HCT116 (cell line): Measurements from ENCODE around the gene PPIL6. TPM values are rescaled to one million over a fixed set of nuclear protein-coding genes. Genes with fewer than 3 reads are reported as not detected.

Experiments
- ATAC-seq: fragments of 200-7000 bp; cut with Tn5 transposase; 2 replicates; pipeline ENCODE4 v1.9.1; 2020; ENCODE audit warnings: mild to moderate bottlenecking, moderate library complexity
- BruUV-seq: library from RNA; stranded (reverse); fragments of 400-500 nt; replicated peaks from 2 replicates; lab custom pipeline; 2021; lab: Mats Ljungman, UMichigan
- CTCF ChIA-PET: fragments of 300-600 bp; sonication (Branson Sonifier 250); formaldehyde crosslinking; loops from one replicate; lab custom pipeline; 2021; ENCODE audit warnings: antibody characterized with exemption; lab: Charles Lee
- POLR2A ChIA-PET: fragments of 300-600, 350-600 bp; sonication (Branson Sonifier 250); formaldehyde crosslinking; loops from one replicate; lab custom pipeline; 2021; ENCODE audit warnings: antibody characterized with exemption; lab: Charles Lee
- RAD21 ChIA-PET, 2 experiments: fragments of 300-600 bp; sonication (Branson Sonifier 250); formaldehyde crosslinking; loops; one replicate each; lab custom pipeline; 2023; ENCODE audit warnings: low total read pairs in 2 of 2; ENCODE audit not compliant: uncharacterized antibody in 2 of 2, unreplicated experiment in 2 of 2, low non-redundant PET in 1 of 2; lab: Charles Lee
- DNase-seq: peaks from one replicate; pipeline ENCODE4 v3.0.0-alpha.2; 2010; ENCODE audit warnings: low read depth, low spot score
- H2AFZ ChIP-seq: fragments of 200-600 bp; shearing (Covaris generic), sonication (generic); 2 replicates; pipeline ENCODE4 v1.6.1; 2017; ENCODE audit warnings: low read depth, mixed run types, mixed read lengths, antibody characterized with exemption, low read length; ENCODE audit not compliant: poor library complexity, severe bottlenecking
- H3K27ac ChIP-seq: 2 replicates; pipeline ENCODE4 v1.5.1; 2012; ENCODE audit warnings: low read depth, low read length
- H3K27me3 ChIP-seq: fragments of 200-600 bp; sonication (generic); 2 replicates; pipeline ENCODE4 v1.6.1; 2016; ENCODE audit warnings: mixed run types, low read length, mixed read lengths; ENCODE audit not compliant: insufficient read depth
- H3K36me3 ChIP-seq, 2 experiments: fragments of 200-500 bp in 1 of 2; fragments of 200-600 bp in 1 of 2; sonication (Bioruptor generic) in 1 of 2; sonication (generic) in 1 of 2; 2 replicates each; pipeline versions ENCODE4 v1.5.1 to v1.6.1; 2014 to 2016; ENCODE audit warnings: low read length in 2 of 2, inconsistent platforms in 1 of 2, mixed read lengths in 1 of 2, mixed run types in 1 of 2; ENCODE audit not compliant: insufficient read depth in 2 of 2, control insufficient read depth in 1 of 2
- H3K4me1 ChIP-seq, 2 experiments: fragments of 200-600 bp in 1 of 2; sonication (generic) in 1 of 2; 2 replicates each; pipeline versions ENCODE4 v1.5.1 to v1.6.1; 2012 to 2017; ENCODE audit warnings: low read length in 2 of 2, inconsistent platforms in 1 of 2, mild to moderate bottlenecking in 1 of 2, mixed read lengths in 1 of 2, mixed run types in 1 of 2, moderate library complexity in 1 of 2; ENCODE audit not compliant: insufficient read depth in 2 of 2, control insufficient read depth in 1 of 2
- H3K4me2 ChIP-seq: fragments of 200-600 bp; sonication (generic); 2 replicates; pipeline ENCODE4 v1.6.1; 2017; ENCODE audit warnings: mixed run types, low read length, mixed read lengths
- H3K4me3 ChIP-seq, 2 experiments: fragments of 200-600 bp in 1 of 2; sonication (generic) in 1 of 2; replicated peaks in 1 of 2; 2 replicates each; pipeline ENCODE4 v1.5.1; 2011 to 2016; ENCODE audit warnings: low read length in 2 of 2, control low read depth in 1 of 2, low read depth in 1 of 2, mild to moderate bottlenecking in 1 of 2, mixed read lengths in 1 of 2, mixed run types in 1 of 2
- H3K79me2 ChIP-seq: fragments of 200-600 bp; sonication (generic); 2 replicates; pipeline ENCODE4 v1.6.1; 2017; ENCODE audit warnings: mild to moderate bottlenecking, mixed run types, low read length, moderate library complexity, mixed read lengths; ENCODE audit not compliant: insufficient read depth
- H3K9ac ChIP-seq: fragments of 200-600 bp; sonication (generic); 2 replicates; pipeline ENCODE4 v1.6.1; 2016; ENCODE audit warnings: low read length, mixed read lengths
- H3K9me2 ChIP-seq: fragments of 200-600 bp; sonication (generic), shearing (Covaris generic); 2 replicates; pipeline ENCODE4 v1.6.1; 2017; ENCODE audit warnings: mixed run types, mild to moderate bottlenecking, moderate library complexity; ENCODE audit not compliant: insufficient read depth
- H3K9me3 ChIP-seq, 2 experiments: fragments of 200-500 bp in 1 of 2; fragments of 200-600 bp in 1 of 2; sonication (Bioruptor generic) in 1 of 2; sonication (generic) in 1 of 2; 2 replicates each; pipeline ENCODE4 v1.6.1; 2014 to 2017; ENCODE audit warnings: low read length in 2 of 2, mixed read lengths in 2 of 2, inconsistent platforms in 1 of 2, low read depth in 1 of 2, mild to moderate bottlenecking in 1 of 2, mixed run types in 1 of 2, moderate library complexity in 1 of 2; ENCODE audit not compliant: control insufficient read depth in 1 of 2, insufficient read depth in 1 of 2
- H4K20me1 ChIP-seq: fragments of 200-600 bp; sonication (generic), shearing (Covaris generic); 2 replicates; pipeline ENCODE4 v1.6.1; 2017; ENCODE audit warnings: mixed run types, mild to moderate bottlenecking, moderate library complexity; ENCODE audit not compliant: insufficient read depth
- CBX3 ChIP-seq: IDR thresholded peaks from 2 replicates; pipeline ENCODE4 v1.6.1; 2012; ENCODE audit warnings: low read depth
- EGR1 ChIP-seq: IDR thresholded peaks from 2 replicates; pipeline ENCODE4 v1.6.1; 2012; ENCODE audit warnings: low read depth
- EZH2phosphoT487 ChIP-seq: fragments of 200-600 bp; IDR thresholded peaks from 2 replicates; pipeline ENCODE4 v1.6.1; 2018; ENCODE audit warnings: antibody characterized with exemption, borderline replicate concordance
- FOSL1 ChIP-seq: IDR thresholded peaks from 2 replicates; pipeline ENCODE4 v1.6.1; 2012; ENCODE audit warnings: low read depth
- JUND ChIP-seq: IDR thresholded peaks from 2 replicates; pipeline ENCODE4 v1.6.1; 2012
- POLR2A ChIP-seq: IDR thresholded peaks from 2 replicates; pipeline ENCODE4 v1.7.0; 2011; ENCODE audit warnings: borderline replicate concordance; ENCODE audit not compliant: insufficient read depth, insufficient read length; ENCODE audit errors: extremely low read depth
- POLR2AphosphoS5 ChIP-seq: IDR thresholded peaks from 2 replicates; pipeline ENCODE4 v1.6.1; 2011; ENCODE audit warnings: mild to moderate bottlenecking, low read depth, low read length, moderate library complexity
- SP1 ChIP-seq: IDR thresholded peaks from 2 replicates; pipeline ENCODE4 v1.6.1; 2012; ENCODE audit warnings: low read depth
- SRF ChIP-seq: IDR thresholded peaks from 2 replicates; pipeline ENCODE4 v1.6.1; 2012; ENCODE audit warnings: low read depth
- TCF7L2 ChIP-seq: IDR thresholded peaks from 2 replicates; pipeline ENCODE4 v1.7.0; 2011; ENCODE audit warnings: borderline replicate concordance, inconsistent platforms; ENCODE audit not compliant: insufficient read depth, insufficient read length; ENCODE audit errors: extremely low read depth
- YY1 ChIP-seq: IDR thresholded peaks from 2 replicates; pipeline ENCODE4 v1.6.1; 2011; ENCODE audit warnings: low read length, low read depth, moderate library complexity, mild to moderate bottlenecking; ENCODE audit not compliant: insufficient replicate concordance; ENCODE audit errors: extremely low read depth
- intact Hi-C: fragments of 100-400 bp; cut with micrococcal nuclease; formaldehyde crosslinking; loops from 2 replicates; pipeline ENCODE4 v1.10.0; 2022
- total RNA-seq: library from RNA; stranded (reverse); gene quantifications from one replicate; pipeline ENCODE4 v1.2.1, GENCODE V29; 2021; ENCODE audit not compliant: unreplicated experiment
- TF ChIP-seq, protein P1 (sequence below): IDR thresholded peaks from 2 replicates; pipeline ENCODE4 v1.6.1; 2012
- TF ChIP-seq, protein P2 (sequence below): IDR thresholded peaks from 2 replicates; pipeline ENCODE4 v1.6.1; 2012
- TF ChIP-seq, protein P3 (sequence below): IDR thresholded peaks from 2 replicates; pipeline ENCODE4 v1.6.1; 2012; ENCODE audit warnings: low read depth

The PPIL6 gene
- total RNA-seq, 1 experiment from 2014 or later = 3.3 TPM

DNA sequence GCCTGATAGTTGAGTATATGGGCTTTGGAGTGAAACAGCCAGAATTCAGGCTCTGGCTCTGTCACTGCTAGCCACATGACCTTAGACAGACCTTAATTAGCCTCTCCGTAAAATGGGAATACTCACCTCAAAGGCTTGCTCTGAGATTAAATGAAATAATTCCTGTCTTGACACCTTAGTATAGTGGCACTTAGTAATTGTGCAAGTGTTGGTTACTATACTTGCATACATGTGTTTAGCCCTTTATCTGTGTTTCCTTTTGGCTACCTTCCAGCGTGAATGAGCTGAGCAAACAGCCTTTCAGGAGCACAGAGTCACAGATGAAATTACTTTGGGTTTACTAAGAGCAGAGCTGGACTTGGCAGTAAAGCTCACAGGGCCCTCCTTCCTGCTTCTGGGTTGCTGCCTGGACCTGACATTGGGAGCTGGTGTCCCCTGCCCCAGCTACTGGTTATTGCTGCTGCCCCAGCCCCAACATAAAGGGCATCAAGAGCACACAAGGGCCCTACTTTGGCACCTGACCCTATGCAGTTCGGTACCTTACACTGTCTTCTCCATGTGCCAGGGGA lies 90.9 kb downstream of the PPIL6 start:
- no peak for ATAC-seq
- Histone ChIP-seq H3K36me3 (no peaks in the 10 kb centered on the region), H3K4me1 (peaks cover 2 to 7% of the 10 kb centered on the region in 2 experiments; a peak in 2 of 4 replicates), H3K79me2 (no peaks in the 10 kb centered on the region), H3K9me3 (no peaks in the 10 kb centered on the region), H3K9ac (no peak overlapping the region), H3K9me2 (no peaks in the 10 kb centered on the region), H2AFZ (no peak overlapping the region), H4K20me1 (no peaks in the 10 kb centered on the region), H3K4me2 (no peak overlapping the region)
- DNase-seq = no peak
- BruUV-seq = no TSS peak
- POLR2A ChIA-PET = interaction anchor here (0.7 kb wide), 1 partner anchor 153 kb away, joined by 3 read pairs; no protein-coding TSS in a partner anchor
- TF ChIP-seq, protein P1, sequence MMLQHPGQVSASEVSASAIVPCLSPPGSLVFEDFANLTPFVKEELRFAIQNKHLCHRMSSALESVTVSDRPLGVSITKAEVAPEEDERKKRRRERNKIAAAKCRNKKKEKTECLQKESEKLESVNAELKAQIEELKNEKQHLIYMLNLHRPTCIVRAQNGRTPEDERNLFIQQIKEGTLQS = no peak
- TF ChIP-seq, protein P2, sequence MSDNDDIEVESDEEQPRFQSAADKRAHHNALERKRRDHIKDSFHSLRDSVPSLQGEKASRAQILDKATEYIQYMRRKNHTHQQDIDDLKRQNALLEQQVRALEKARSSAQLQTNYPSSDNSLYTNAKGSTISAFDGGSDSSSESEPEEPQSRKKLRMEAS = no peak
- no peak for TF ChIP-seq YY1
- no peak for TF ChIP-seq TCF7L2
- TF ChIP-seq POLR2AphosphoS5 = no peak
- TF ChIP-seq EZH2phosphoT487 = no peak
- TF ChIP-seq, all 23 proteins: peak for 0
- intact Hi-C loops = no loop called here
- RAD21 ChIA-PET = no interaction called here
- CTCF ChIA-PET = no interaction called here
- H3K27ac ChIP-seq = no peak overlapping the region
- H3K27me3 ChIP-seq = no peaks in the 10 kb centered on the region
- no peak overlapping the region for H3K4me3 ChIP-seq

DNA sequence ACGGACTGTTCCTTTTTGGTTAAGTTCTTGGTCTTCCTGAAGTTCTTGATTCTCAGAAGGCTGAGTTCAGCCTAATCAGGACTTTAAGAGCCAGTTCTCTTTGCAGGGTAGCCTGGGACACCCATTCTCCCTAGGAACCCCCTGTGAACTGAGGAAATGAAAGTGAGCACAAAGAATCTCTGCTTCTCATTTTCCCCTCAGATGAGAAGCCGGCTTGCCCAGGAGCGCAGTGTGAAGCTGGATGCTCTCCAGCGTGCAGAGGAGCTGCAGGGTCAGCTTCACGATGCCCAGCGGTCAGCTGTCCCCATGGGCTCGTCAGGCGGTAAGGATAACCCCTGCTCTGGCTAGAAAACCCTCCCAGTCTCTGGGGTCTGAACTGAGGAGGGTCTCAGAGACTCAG lies 92.2 kb downstream of the PPIL6 start:
- TF ChIP-seq POLR2A = no peak
- TF ChIP-seq TCF7L2 = no peak
- no peak for TF ChIP-seq CBX3
- no peak for TF ChIP-seq POLR2AphosphoS5
- TF ChIP-seq, protein P3, sequence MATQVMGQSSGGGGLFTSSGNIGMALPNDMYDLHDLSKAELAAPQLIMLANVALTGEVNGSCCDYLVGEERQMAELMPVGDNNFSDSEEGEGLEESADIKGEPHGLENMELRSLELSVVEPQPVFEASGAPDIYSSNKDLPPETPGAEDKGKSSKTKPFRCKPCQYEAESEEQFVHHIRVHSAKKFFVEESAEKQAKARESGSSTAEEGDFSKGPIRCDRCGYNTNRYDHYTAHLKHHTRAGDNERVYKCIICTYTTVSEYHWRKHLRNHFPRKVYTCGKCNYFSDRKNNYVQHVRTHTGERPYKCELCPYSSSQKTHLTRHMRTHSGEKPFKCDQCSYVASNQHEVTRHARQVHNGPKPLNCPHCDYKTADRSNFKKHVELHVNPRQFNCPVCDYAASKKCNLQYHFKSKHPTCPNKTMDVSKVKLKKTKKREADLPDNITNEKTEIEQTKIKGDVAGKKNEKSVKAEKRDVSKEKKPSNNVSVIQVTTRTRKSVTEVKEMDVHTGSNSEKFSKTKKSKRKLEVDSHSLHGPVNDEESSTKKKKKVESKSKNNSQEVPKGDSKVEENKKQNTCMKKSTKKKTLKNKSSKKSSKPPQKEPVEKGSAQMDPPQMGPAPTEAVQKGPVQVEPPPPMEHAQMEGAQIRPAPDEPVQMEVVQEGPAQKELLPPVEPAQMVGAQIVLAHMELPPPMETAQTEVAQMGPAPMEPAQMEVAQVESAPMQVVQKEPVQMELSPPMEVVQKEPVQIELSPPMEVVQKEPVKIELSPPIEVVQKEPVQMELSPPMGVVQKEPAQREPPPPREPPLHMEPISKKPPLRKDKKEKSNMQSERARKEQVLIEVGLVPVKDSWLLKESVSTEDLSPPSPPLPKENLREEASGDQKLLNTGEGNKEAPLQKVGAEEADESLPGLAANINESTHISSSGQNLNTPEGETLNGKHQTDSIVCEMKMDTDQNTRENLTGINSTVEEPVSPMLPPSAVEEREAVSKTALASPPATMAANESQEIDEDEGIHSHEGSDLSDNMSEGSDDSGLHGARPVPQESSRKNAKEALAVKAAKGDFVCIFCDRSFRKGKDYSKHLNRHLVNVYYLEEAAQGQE = no peak
- no peak for TF ChIP-seq SRF
- TF ChIP-seq JUND = no peak
- TF ChIP-seq EGR1 = no peak
- no peak for TF ChIP-seq FOSL1
- TF ChIP-seq SP1 = no peak
- TF ChIP-seq EZH2phosphoT487 = no peak
- Histone ChIP-seq H3K9me3 (no peaks in the 10 kb centered on the region), H4K20me1 (no peaks in the 10 kb centered on the region), H3K4me3 (no peak overlapping the region), H3K4me2 (no peak overlapping the region), H3K27ac (no peak overlapping the region), H3K27me3 (no peaks in the 10 kb centered on the region), H3K79me2 (no peaks in the 10 kb centered on the region), H3K36me3 (no peaks in the 10 kb centered on the region), H2AFZ (no peak overlapping the region), H3K9ac (no peak overlapping the region), H3K9me2 (no peaks in the 10 kb centered on the region), H3K4me1 (peaks cover 6 to 11% of the 10 kb centered on the region in 2 experiments; a peak in 2 of 4 replicates)
- no TSS peak for BruUV-seq
- CTCF ChIA-PET = no interaction called here
- RAD21 ChIA-PET = no interaction called here
- ATAC-seq = no peak
- POLR2A ChIA-PET = no interaction called here
- DNase-seq = no peak
- intact Hi-C loops = no loop called here
